DOHH2 (cell line): Measurements from ENCODE around the gene IL17D.

Source experiments
- H3F3A ChIP-seq: fragments of 200-600 bp; sonication (generic), shearing (Covaris generic); 2 replicates; pipeline ENCODE4 v1.6.0; 2016; ENCODE audit warnings: antibody characterized with exemption, mild to moderate bottlenecking; ENCODE audit not compliant: control insufficient read depth, insufficient read depth
- H3K27ac ChIP-seq: fragments of 200-600 bp; sonication (generic); 2 replicates; pipeline ENCODE4 v1.5.1; 2014; ENCODE audit warnings: low read depth, mild to moderate bottlenecking, low read length, moderate library complexity
- H3K27me3 ChIP-seq: fragments of 200-600 bp; sonication (generic); 2 replicates; pipeline ENCODE4 v1.6.1; 2014; ENCODE audit warnings: mild to moderate bottlenecking, low read length, mixed read lengths; ENCODE audit not compliant: control insufficient read depth
- H3K36me3 ChIP-seq: fragments of 200-600 bp; sonication (generic); 2 replicates; pipeline ENCODE4 v1.6.1; 2014; ENCODE audit warnings: mild to moderate bottlenecking, low read length, moderate library complexity, mixed read lengths; ENCODE audit not compliant: control insufficient read depth
- H3K4me1 ChIP-seq: fragments of 200-600 bp; sonication (generic); 2 replicates; pipeline ENCODE4 v1.6.1; 2014; ENCODE audit warnings: mild to moderate bottlenecking, low read length, mixed read lengths; ENCODE audit not compliant: control insufficient read depth
- H3K4me2 ChIP-seq: fragments of 200-600 bp; sonication (generic); 2 replicates; pipeline ENCODE4 v1.6.0; 2014; ENCODE audit warnings: mild to moderate bottlenecking, low read length, moderate library complexity
- H3K4me3 ChIP-seq: fragments of 200-600 bp; sonication (generic); 2 replicates; pipeline ENCODE4 v1.5.1; 2014; ENCODE audit warnings: mild to moderate bottlenecking, low read length, mixed read lengths
- H3K79me2 ChIP-seq: fragments of 200-600 bp; sonication (generic); 2 replicates; pipeline ENCODE4 v1.6.1; 2014; ENCODE audit warnings: mild to moderate bottlenecking, low read length, mixed read lengths; ENCODE audit not compliant: control insufficient read depth
- H3K9me2 ChIP-seq: fragments of 200-600 bp; sonication (generic); replicated peaks from 2 replicates; pipeline ENCODE4 v1.6.1; 2014; ENCODE audit warnings: mild to moderate bottlenecking, low read length, mixed read lengths; ENCODE audit not compliant: control insufficient read depth
- H3K9me3 ChIP-seq: fragments of 200-600 bp; sonication (generic); 2 replicates; pipeline ENCODE4 v1.6.1; 2014; ENCODE audit warnings: antibody characterized with exemption, low read length, mixed read lengths; ENCODE audit not compliant: control insufficient read depth, insufficient read depth
- H4K20me1 ChIP-seq: fragments of 200-600 bp; sonication (generic); 2 replicates; pipeline ENCODE4 v1.6.0; 2014; ENCODE audit warnings: low read depth, mild to moderate bottlenecking, antibody characterized with exemption, low read length, moderate library complexity; ENCODE audit not compliant: control insufficient read depth, insufficient read depth
- CTCF ChIP-seq: fragments of 200-600 bp; sonication (generic); IDR thresholded peaks from one replicate; pipeline ENCODE4 v1.5.1; 2014; ENCODE audit warnings: antibody characterized with exemption, mild to moderate bottlenecking, low read depth, low read length; ENCODE audit not compliant: poor library complexity, severe bottlenecking
- EZH2phosphoT487 ChIP-seq: fragments of 200-600 bp; sonication (generic); IDR thresholded peaks from 2 replicates; pipeline ENCODE4 v1.6.1; 2017; ENCODE audit warnings: borderline replicate concordance, mild to moderate bottlenecking, antibody characterized with exemption, low read length, moderate library complexity, mixed read lengths

Gene IL17D

GRCh38 chr13:20682061-20682460 lies 21.4 kb upstream of the IL17D start:
- no peaks in the 10 kb centered on the region for H3K27me3 ChIP-seq
- H3K79me2 ChIP-seq, result no peaks in the 10 kb centered on the region
- H3K9me2 ChIP-seq, result no peaks in the 10 kb centered on the region
- no peak overlapping the region for H3K4me2 ChIP-seq
- H3K9me3 ChIP-seq, result no peaks in the 10 kb centered on the region
- no peaks in the 10 kb centered on the region for H3K4me1 ChIP-seq
- H3K27ac ChIP-seq, result no peak overlapping the region
- no peaks in the 10 kb centered on the region for H4K20me1 ChIP-seq
- TF ChIP-seq EZH2phosphoT487 (no peak), CTCF (no peak)
- H3K4me3 ChIP-seq, result no peak overlapping the region
- no peaks in the 10 kb centered on the region for H3K36me3 ChIP-seq
- no peaks in the 10 kb centered on the region for H3F3A ChIP-seq

GRCh38 chr13:20684041-20684440 lies 19.5 kb upstream of the IL17D start:
- no peaks in the 10 kb centered on the region for H3K36me3 ChIP-seq

GRCh38 chr13:20684546-20684945 lies 19.0 kb upstream of the IL17D start:
- H4K20me1 ChIP-seq, result no peaks in the 10 kb centered on the region
- no peaks in the 10 kb centered on the region for H3K27me3 ChIP-seq
- no peaks in the 10 kb centered on the region for H3K9me2 ChIP-seq
- H3K4me3 ChIP-seq, result no peak overlapping the region
- TF ChIP-seq CTCF, result no peak
- no peak for TF ChIP-seq EZH2phosphoT487
- H3K4me2 ChIP-seq, result no peak overlapping the region
- H3K27ac ChIP-seq, result no peak overlapping the region
- H3F3A ChIP-seq, result no peaks in the 10 kb centered on the region
- H3K79me2 ChIP-seq, result no peaks in the 10 kb centered on the region
- H3K36me3 ChIP-seq, result no peaks in the 10 kb centered on the region
- no peaks in the 10 kb centered on the region for H3K4me1 ChIP-seq
- no peaks in the 10 kb centered on the region for H3K9me3 ChIP-seq

More at GRCh38 chr13:20684041-20684440, 19.5 kb upstream of the IL17D start:
- no peaks in the 10 kb centered on the region for H3K9me3 ChIP-seq
- H3K27ac ChIP-seq, result no peak overlapping the region
- H3K27me3 ChIP-seq, result no peaks in the 10 kb centered on the region
- no peaks in the 10 kb centered on the region for H3F3A ChIP-seq
- no peaks in the 10 kb centered on the region for H3K9me2 ChIP-seq
- H3K79me2 ChIP-seq, result no peaks in the 10 kb centered on the region
- H3K4me2 ChIP-seq, result no peak overlapping the region
- H3K4me3 ChIP-seq, result no peak overlapping the region
- no peak for TF ChIP-seq CTCF
- no peaks in the 10 kb centered on the region for H3K4me1 ChIP-seq
- no peaks in the 10 kb centered on the region for H4K20me1 ChIP-seq

- Histone ChIP-seq H3K36me3 (no peaks in the 10 kb centered on the region), H3F3A (no peaks in the 10 kb centered on the region), H4K20me1 (no peaks in the 10 kb centered on the region), H3K27me3 (no peaks in the 10 kb centered on the region), H3K4me3 (no peak overlapping the region), H3K9me3 (no peaks in the 10 kb centered on the region), H3K4me2 (no peak overlapping the region), H3K4me1 (no peaks in the 10 kb centered on the region), H3K27ac (no peak overlapping the region), H3K9me2 (no peaks in the 10 kb centered on the region), H3K79me2 (no peaks in the 10 kb centered on the region)
- no peak for TF ChIP-seq EZH2phosphoT487
- TF ChIP-seq CTCF, result no peak
Observed at GRCh38 chr13:20685092-20685491, 18.4 kb upstream of the IL17D start.
